Panc1 (cell line): Measurements from ENCODE around the gene RAB7A.

Experiments used
- POLR2AphosphoS5 ChIP-seq: IDR thresholded peaks from 2 replicates; pipeline ENCODE4 v1.6.1; 2012; ENCODE audit warnings: mild to moderate bottlenecking, low read depth, low read length, moderate library complexity
- REST ChIP-seq, 2 experiments: IDR thresholded peaks; 2 replicates each; pipeline ENCODE4 v1.6.1; 2011 to 2012; ENCODE audit warnings: low read depth in 2 of 2, control low read depth in 1 of 2, low read length in 1 of 2, mild to moderate bottlenecking in 1 of 2, moderate library complexity in 1 of 2; ENCODE audit not compliant: insufficient read depth in 1 of 2
- TCF7L2 ChIP-seq: IDR thresholded peaks from 2 replicates; pipeline ENCODE4 v1.6.1; 2011; ENCODE audit warnings: mild to moderate bottlenecking, low read depth, low read length, inconsistent platforms
- TF ChIP-seq, protein P1 (sequence below): fragments of 450-650 bp; IDR thresholded peaks from 2 replicates; pipeline ENCODE4 v1.5.1; 2017; ENCODE audit warnings: mild to moderate bottlenecking

GRCh38 chr3:128681369-128681829 lies 44.6 kb upstream of the RAB7A start:
- TF ChIP-seq, protein P1, sequence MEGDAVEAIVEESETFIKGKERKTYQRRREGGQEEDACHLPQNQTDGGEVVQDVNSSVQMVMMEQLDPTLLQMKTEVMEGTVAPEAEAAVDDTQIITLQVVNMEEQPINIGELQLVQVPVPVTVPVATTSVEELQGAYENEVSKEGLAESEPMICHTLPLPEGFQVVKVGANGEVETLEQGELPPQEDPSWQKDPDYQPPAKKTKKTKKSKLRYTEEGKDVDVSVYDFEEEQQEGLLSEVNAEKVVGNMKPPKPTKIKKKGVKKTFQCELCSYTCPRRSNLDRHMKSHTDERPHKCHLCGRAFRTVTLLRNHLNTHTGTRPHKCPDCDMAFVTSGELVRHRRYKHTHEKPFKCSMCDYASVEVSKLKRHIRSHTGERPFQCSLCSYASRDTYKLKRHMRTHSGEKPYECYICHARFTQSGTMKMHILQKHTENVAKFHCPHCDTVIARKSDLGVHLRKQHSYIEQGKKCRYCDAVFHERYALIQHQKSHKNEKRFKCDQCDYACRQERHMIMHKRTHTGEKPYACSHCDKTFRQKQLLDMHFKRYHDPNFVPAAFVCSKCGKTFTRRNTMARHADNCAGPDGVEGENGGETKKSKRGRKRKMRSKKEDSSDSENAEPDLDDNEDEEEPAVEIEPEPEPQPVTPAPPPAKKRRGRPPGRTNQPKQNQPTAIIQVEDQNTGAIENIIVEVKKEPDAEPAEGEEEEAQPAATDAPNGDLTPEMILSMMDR, result no peak
- TF ChIP-seq POLR2AphosphoS5, result no peak
- no peak for TF ChIP-seq TCF7L2
- TF ChIP-seq REST (IDR thresholded peaks at IDR 0.05; ENCODE audit: insufficient read depth in 1 of 2, low read depth in 2 of 2, low read length in 1 of 2), result no peak; a peak in 1 of 4 replicates
